Gastrocnemius medialis (tissue), 4 donors: ENCODE data around the gene BRCA2.

Source experiments
- POLR2A ChIP-seq, 2 donors: fragments of 450-650 bp; IDR thresholded peaks; one replicate each; pipeline ENCODE4 v1.6.1; 2017; ENCODE audit warnings: antibody characterized with exemption in 2 of 2, mild to moderate bottlenecking in 2 of 2, moderate library complexity in 2 of 2
- TF ChIP-seq, protein P1 (sequence below), 5 experiments: fragments of 450-650 bp in 3 of 5; fragments of 200-600 bp in 2 of 5; sonication (generic) in 2 of 5; IDR thresholded peaks in 4 of 5; conservative IDR thresholded peaks in 1 of 5; 1 replicate in 4 of 5; 2 replicates in 1 of 5; pipeline ENCODE4 v1.5.1; 2016 to 2019; ENCODE audit warnings: antibody characterized with exemption in 5 of 5, mild to moderate bottlenecking in 3 of 5, moderate library complexity in 3 of 5

DNA sequence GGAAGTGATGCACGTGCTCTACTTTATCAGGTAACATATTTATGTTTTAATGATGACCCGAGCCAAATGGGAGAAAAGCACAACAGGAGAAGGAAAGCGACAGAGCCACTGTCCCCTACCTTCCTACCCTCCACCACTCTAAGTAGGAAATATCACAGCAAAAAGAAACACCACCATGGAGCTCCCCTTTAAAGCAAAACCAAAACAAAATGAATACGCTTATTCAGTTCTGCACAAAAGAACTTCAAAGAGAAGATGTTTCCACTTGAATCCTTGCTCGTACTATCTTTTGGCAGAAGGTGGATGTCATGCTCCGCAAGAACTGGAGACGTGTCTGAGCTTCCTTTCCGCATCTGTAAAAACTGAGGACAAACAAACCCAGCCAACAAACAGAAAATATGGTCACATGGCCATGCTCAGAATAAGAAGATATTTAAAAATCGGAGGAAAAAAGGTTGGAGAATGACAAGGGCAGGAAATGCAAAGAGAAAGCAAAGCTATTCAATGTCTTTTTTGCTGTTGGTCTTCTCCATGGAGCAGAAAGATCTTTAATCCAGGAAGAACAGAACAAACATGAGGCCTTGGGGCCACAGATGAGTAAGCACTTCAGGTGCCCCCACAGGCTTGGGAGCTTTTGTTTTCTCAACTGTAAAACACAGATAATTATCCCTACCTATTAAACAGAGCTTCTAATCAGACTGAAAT lies 93.1 kb downstream of the BRCA2 start:
- TF ChIP-seq, protein P1, sequence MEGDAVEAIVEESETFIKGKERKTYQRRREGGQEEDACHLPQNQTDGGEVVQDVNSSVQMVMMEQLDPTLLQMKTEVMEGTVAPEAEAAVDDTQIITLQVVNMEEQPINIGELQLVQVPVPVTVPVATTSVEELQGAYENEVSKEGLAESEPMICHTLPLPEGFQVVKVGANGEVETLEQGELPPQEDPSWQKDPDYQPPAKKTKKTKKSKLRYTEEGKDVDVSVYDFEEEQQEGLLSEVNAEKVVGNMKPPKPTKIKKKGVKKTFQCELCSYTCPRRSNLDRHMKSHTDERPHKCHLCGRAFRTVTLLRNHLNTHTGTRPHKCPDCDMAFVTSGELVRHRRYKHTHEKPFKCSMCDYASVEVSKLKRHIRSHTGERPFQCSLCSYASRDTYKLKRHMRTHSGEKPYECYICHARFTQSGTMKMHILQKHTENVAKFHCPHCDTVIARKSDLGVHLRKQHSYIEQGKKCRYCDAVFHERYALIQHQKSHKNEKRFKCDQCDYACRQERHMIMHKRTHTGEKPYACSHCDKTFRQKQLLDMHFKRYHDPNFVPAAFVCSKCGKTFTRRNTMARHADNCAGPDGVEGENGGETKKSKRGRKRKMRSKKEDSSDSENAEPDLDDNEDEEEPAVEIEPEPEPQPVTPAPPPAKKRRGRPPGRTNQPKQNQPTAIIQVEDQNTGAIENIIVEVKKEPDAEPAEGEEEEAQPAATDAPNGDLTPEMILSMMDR (IDR thresholded peaks at IDR 0.05 in 4 of 5, conservative IDR thresholded peaks at IDR 0.05 in 1 of 5) = no peak
- no peak for TF ChIP-seq POLR2A (IDR thresholded peaks at IDR 0.05)
